Measurements from ENCODE around the gene MEP1A.
"Not testable (repeated sequence)": the region's sequence is repeated elsewhere in the genome, so short reads cannot be mapped to it uniquely, and the experiment has no call there.

Gene MEP1A

GRCh38 chr6:46793138-46793537, at the start of gene MEP1A:
TSS of gene MEP1A (plus strand) at chr6:46793389. CDS start at chr6:46793399, 10 bp downstream.
- DNase-seq: no peak

GRCh38 chr6:46743425-46744158, 49.6 kb upstream of the MEP1A start:
- no peak for DNase-seq

GRCh38 chr6:46744159-46744725, 48.9 kb upstream of the MEP1A start:
- not testable (repeated sequence) for DNase-seq

GRCh38 chr6:46745973-46746372, 47.2 kb upstream of the MEP1A start:
- DNase-seq: no peak

- DNase-seq: no peak
These were observed 46.5 kb upstream of the MEP1A start, which contains the start of gene ANKRD66 for GRCh38 chr6:46746696-46747095. TSS of gene ANKRD66 (plus strand) at chr6:46746933. CDS start at chr6:46751949, 5,016 bp downstream.

- DNase-seq: no peak
These were observed 44.2 kb upstream of the MEP1A start for GRCh38 chr6:46748940-46749503.

- DNase-seq: no peak
These were observed 43.5 kb upstream of the MEP1A start for GRCh38 chr6:46749731-46750130.

- DNase-seq: no peak
These were observed 41.5 kb upstream of the MEP1A start for GRCh38 chr6:46751658-46752057.

- DNase-seq: no peak
These were observed 37.3 kb upstream of the MEP1A start for GRCh38 chr6:46755865-46756264.

- DNase-seq: no peak
These were observed 36.5 kb upstream of the MEP1A start for GRCh38 chr6:46756469-46757213.

- no peak for DNase-seq
These were observed 36.0 kb upstream of the MEP1A start for GRCh38 chr6:46757214-46757596.

GRCh38 chr6:46758960-46759753, 34.0 kb upstream of the MEP1A start:
- no peak for DNase-seq

GRCh38 chr6:46760925-46761324, 32.3 kb upstream of the MEP1A start:
- DNase-seq: no peak

GRCh38 chr6:46763466-46763865, 29.7 kb upstream of the MEP1A start:
- DNase-seq: no peak

- not testable (repeated sequence) for DNase-seq
These were observed 28.9 kb upstream of the MEP1A start for GRCh38 chr6:46764280-46764679.

GRCh38 chr6:46764961-46765360, 28.2 kb upstream of the MEP1A start:
- no peak for DNase-seq

- no peak for DNase-seq
These were observed 21.2 kb upstream of the MEP1A start for GRCh38 chr6:46772016-46772415.

GRCh38 chr6:46772762-46773161, 20.4 kb upstream of the MEP1A start:
- no peak for DNase-seq

- no peak for DNase-seq
These were observed 19.9 kb upstream of the MEP1A start for GRCh38 chr6:46773201-46773855.

- not testable (repeated sequence) for DNase-seq
These were observed 18.5 kb upstream of the MEP1A start for GRCh38 chr6:46774736-46775135.

- no peak for DNase-seq
These were observed 17.0 kb upstream of the MEP1A start for GRCh38 chr6:46776070-46776712.
